Measurements from ENCODE around the gene CEP290.

DNA sequence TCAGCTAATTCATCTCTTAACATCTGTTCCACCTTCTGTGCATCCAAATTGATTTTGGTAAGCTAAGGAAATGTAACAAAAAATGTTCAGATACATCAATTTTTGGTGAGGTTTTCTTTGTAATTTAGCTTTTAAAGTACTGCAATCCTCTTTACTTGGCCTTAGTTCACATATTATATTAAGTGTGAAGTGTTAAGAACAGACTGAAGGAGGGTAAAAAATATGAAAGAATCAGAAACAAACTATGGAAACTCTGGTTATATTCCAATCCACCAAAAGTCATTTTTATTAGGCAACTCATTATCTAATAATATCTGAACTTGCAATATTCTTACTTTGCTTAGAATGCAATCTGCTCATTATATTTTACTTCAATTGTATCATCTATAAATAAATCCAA, 49.1 kb downstream of the CEP290 start:
- TF ChIP-seq POLR2A (IDR thresholded peaks at IDR 0.05) (no peak), CTCF (IDR thresholded peaks at IDR 0.05) (no peak)
